Nephron progenitor cell (in vitro differentiated cells): ENCODE results near the gene SPINK14.

ENCODE experiments used
- DNase-seq: peaks from one replicate; pipeline ENCODE4 v3.0.0; 2021
- H3K27ac Mint-ChIP-seq: 2 replicates; pipeline ENCODE4 v1.8.0; 2021; ENCODE audit warnings: mild to moderate bottlenecking, moderate library complexity, mixed read lengths
- H3K27me3 Mint-ChIP-seq: 2 replicates; pipeline ENCODE4 v1.8.0; 2021; ENCODE audit warnings: mild to moderate bottlenecking, low read depth, mixed read lengths; ENCODE audit not compliant: poor library complexity
- H3K36me3 Mint-ChIP-seq: 2 replicates; pipeline ENCODE4 v1.8.0; 2021; ENCODE audit warnings: low read depth, mixed read lengths
- H3K4me1 Mint-ChIP-seq: 2 replicates; pipeline ENCODE4 v1.8.0; 2021; ENCODE audit warnings: mixed read lengths
- H3K4me3 Mint-ChIP-seq: 2 replicates; pipeline ENCODE4 v1.8.0; 2021; ENCODE audit warnings: mild to moderate bottlenecking, moderate library complexity, mixed read lengths
- H3K9me3 Mint-ChIP-seq: 2 replicates; pipeline ENCODE4 v1.8.0; 2021; ENCODE audit warnings: mild to moderate bottlenecking, moderate library complexity, mixed read lengths
- CTCF ChIP-seq: fragments of 200-600 bp; sonication (generic); IDR thresholded peaks from 2 replicates; pipeline ENCODE4 v1.5.0; 2021; ENCODE audit warnings: antibody characterized with exemption

Gene SPINK14

GRCh38 chr5:148141645-148142044 is 26.7 kb upstream of the SPINK14 start:
- H3K4me1 Mint-ChIP-seq = no peaks in the 10 kb centered on the region
- H3K36me3 Mint-ChIP-seq = no peaks in the 10 kb centered on the region
- DNase-seq = no peak
- H3K27ac Mint-ChIP-seq = no peak overlapping the region
- TF ChIP-seq CTCF = no peak
- H3K4me3 Mint-ChIP-seq = no peak overlapping the region
- no peaks in the 10 kb centered on the region for H3K9me3 Mint-ChIP-seq
- H3K27me3 Mint-ChIP-seq = no peaks in the 10 kb centered on the region

DNA sequence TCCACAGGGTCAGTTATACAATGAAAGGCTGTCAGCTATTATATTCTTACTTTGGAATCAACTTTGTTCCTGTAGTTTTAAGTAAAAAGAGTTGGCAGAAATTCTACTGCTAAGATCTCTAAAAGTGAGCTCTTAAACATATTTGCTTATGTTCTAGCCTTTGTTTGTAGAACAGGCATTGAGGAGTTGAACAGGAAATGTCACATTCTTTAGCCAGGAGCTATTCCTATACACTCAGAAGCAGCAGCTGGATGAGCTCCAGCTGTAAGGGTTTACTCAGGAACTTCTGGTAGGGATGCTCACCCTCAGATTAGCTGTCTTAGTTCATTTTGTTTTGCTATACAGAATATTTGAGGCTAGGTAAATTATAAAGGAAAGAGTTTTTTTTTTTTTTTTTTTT is 22.4 kb upstream of the SPINK14 start:
- Mint-ChIP-seq H3K4me3 (no peak overlapping the region), H3K9me3 (no peaks in the 10 kb centered on the region), H3K4me1 (no peaks in the 10 kb centered on the region), H3K27ac (no peak overlapping the region), H3K27me3 (no peaks in the 10 kb centered on the region), H3K36me3 (no peaks in the 10 kb centered on the region)
- no peak for TF ChIP-seq CTCF
- DNase-seq = no peak

DNA sequence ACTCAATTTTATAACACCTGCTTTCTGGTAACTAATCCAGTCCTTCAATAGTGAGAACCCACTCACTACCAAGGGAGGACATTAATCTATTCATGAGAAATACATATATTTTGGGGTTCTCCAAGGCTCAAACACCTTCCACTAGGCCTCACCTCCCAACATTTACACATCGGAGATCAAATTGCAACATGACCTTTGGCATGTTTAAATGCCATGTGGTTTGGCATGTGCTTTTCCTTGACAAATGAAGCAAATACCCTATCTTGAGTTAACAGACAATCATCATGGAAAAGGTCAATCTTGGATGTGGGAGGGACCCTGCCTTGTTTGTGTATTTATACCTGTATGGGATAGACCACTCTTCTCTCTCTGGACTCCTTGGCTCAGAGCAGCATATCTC is 21.9 kb upstream of the SPINK14 start:
- no peak for DNase-seq
- no peaks in the 10 kb centered on the region for H3K4me1 Mint-ChIP-seq
- no peaks in the 10 kb centered on the region for H3K36me3 Mint-ChIP-seq
- no peak overlapping the region for H3K4me3 Mint-ChIP-seq
- TF ChIP-seq CTCF = no peak
- no peak overlapping the region for H3K27ac Mint-ChIP-seq
- no peaks in the 10 kb centered on the region for H3K27me3 Mint-ChIP-seq
- no peaks in the 10 kb centered on the region for H3K9me3 Mint-ChIP-seq

- no peak for DNase-seq
Observed at GRCh38 chr5:148147415-148147814, 20.9 kb upstream of the SPINK14 start.

GRCh38 chr5:148151872-148152271 is 16.5 kb upstream of the SPINK14 start:
- no peak for DNase-seq
- Mint-ChIP-seq H3K27ac (no peak overlapping the region), H3K4me1 (no peaks in the 10 kb centered on the region), H3K36me3 (no peaks in the 10 kb centered on the region), H3K9me3 (peaks cover 5% of the 10 kb centered on the region), H3K4me3 (no peak overlapping the region), H3K27me3 (no peaks in the 10 kb centered on the region)
- TF ChIP-seq CTCF = no peak

More at GRCh38 chr5:148147415-148147814, 20.9 kb upstream of the SPINK14 start:
- Mint-ChIP-seq H3K36me3 (no peaks in the 10 kb centered on the region), H3K4me3 (no peak overlapping the region), H3K27ac (no peak overlapping the region), H3K9me3 (no peaks in the 10 kb centered on the region), H3K27me3 (no peaks in the 10 kb centered on the region), H3K4me1 (no peaks in the 10 kb centered on the region)
- no peak for TF ChIP-seq CTCF

DNA sequence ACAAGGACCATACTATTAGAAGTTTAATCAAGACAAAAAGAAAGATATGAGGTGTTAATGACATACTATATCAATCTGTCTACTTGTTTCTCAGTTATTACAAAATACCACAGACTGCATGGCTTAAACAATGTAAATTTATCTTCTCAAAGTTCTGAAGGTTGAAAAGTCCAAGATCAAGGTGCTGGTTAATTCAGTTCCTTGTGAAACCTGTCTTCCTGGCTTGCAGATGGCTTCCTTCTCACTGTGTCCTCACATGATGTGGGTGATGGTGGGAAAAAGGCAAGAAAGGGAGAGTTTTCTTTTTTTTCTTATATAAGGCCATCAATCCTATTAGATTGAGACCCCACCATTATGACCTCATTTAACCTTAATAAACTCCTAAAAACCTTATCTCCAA is 15.6 kb upstream of the SPINK14 start:
- Mint-ChIP-seq H3K9me3 (peaks cover 5% of the 10 kb centered on the region), H3K27ac (no peak overlapping the region), H3K4me1 (no peaks in the 10 kb centered on the region), H3K27me3 (no peaks in the 10 kb centered on the region), H3K36me3 (no peaks in the 10 kb centered on the region), H3K4me3 (no peak overlapping the region)
- TF ChIP-seq CTCF = no peak
- DNase-seq = no peak
